Activated T-cell treated with anti-CD3 and anti-CD28 coated beads, Interleukin-2, amount 50 U/mL, for 48 hours (primary cell): ENCODE measurements around the gene ERBB4.
"Not testable (repeated sequence)": the region's sequence is repeated elsewhere in the genome, so short reads cannot be mapped to it uniquely, and the experiment has no call there.

Experiments
- DNase-seq, 2 experiments: peaks; one replicate each; pipeline ENCODE4 v3.0.0-alpha.2; 2020

Gene ERBB4

DNA sequence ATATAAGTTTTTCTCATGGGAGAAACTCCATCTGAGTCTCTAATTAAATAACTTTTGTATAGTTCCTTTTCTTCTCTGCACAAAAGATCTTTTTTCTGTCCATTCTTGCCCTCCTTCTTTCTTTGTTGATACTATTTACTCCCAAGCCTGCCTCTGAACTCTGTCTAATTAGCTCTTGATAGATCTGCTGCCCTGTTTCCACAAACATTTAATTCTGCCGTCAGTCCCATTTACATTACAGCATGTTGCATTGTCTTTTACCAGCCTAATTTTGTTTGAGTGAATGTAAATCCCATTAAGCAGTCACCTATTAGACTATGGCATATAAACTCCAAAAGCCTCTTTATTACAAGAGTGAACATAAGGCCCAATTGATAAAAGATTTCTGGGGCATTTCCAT lies 254.4 kb downstream of the ERBB4 start:
- no peak for DNase-seq

DNA sequence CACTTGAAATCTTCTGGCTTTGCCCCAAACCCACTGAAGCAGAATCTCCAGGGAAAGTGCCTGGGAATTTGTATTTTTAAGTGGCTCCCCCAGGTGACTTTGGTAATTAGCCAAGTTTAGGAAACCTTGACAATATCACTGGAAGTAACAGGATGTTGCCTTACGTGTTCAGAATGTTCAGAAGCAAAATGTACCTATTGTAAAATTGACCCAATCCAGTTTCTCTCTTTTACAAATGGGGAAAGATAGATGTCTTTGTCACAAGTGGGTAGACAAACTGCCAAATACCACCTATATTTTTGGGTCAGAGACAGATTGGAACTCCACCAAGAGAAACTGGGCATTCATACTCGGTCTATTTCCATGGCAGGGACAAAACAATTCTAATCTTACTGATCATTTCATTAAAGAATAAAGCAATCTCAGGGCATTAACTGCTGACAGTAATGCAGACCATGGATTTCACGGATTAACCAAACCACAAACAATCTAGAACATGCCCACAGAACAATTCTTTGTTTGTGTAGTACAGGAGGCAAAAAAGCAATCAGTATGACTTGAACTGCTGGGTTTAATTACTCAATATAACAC lies 255.8 kb downstream of the ERBB4 start:
- DNase-seq, result no peak

DNA sequence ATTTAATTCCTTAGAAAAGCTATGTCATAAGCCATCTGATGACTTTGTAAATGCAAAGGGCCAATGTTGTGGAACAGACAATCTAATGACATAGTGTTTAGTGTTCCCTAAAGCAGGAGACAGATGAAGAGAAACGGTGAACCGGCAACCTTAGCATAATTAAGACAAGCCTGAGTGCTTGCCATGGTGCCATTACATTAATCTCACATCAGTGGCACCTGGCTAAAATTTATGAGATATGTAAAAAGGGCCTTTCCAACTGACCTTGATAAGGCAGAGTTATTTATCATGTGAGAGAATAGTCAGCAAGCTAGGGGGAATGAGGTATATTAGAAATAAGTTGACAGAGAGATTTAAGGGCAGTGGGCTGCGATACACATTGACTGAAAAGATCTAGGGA lies 261.8 kb downstream of the ERBB4 start:
- no peak for DNase-seq

DNA sequence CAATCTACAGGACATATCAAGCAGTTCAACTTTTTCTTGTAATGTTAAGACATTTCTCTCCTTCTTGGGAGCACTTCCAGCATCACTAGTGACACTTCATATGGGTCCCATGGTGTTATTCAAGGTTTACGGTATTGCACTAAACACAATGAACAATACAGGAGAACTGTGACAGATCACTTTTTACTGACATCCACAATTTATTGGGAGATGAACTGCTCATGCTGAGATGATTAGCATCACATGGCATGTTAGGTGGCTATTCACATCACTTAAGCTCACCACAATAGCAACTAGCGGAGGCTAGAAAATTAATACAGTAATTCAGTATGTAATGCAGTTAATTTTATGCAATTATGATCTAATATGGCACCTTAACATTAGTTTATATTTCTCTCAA lies 264.4 kb downstream of the ERBB4 start:
- DNase-seq, result no peak

DNA sequence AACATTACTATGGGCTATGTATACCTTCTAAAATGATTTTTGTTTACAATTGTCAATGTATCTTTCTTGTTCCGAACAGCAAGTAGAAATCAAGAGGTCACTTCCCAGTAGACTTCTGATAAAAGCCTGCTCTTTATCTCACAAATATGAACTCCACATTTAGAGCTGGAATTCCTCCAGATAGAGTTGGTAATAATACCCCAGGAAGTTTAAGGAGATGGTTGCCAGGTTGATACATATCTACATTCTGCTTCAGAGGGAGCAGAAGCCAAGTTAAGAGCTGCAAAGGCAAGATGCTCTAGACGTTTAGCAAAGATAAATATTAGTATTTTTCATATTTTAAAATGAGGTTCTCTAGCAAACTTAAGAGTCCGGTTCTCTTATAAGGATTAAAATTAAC lies 267.0 kb downstream of the ERBB4 start:
- DNase-seq, result no peak

DNA sequence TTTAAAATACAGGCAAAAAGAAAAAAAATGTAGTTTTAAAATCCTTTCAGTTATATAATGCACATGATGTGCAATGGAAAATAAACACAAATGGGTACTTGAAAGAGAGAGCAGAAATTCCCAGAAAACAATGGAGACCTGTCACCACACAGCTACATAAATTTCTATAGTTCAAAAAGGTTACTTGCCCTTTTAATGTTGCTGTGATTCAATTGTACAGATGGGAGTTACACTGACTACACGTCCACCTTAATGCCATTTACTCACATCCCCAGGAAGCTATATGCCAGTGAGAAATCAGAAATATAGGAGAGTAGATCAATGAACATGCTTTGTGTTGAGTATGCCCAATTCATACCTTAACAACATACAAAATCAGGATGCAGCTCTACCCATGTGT lies 269.6 kb downstream of the ERBB4 start:
- no peak for DNase-seq

DNA sequence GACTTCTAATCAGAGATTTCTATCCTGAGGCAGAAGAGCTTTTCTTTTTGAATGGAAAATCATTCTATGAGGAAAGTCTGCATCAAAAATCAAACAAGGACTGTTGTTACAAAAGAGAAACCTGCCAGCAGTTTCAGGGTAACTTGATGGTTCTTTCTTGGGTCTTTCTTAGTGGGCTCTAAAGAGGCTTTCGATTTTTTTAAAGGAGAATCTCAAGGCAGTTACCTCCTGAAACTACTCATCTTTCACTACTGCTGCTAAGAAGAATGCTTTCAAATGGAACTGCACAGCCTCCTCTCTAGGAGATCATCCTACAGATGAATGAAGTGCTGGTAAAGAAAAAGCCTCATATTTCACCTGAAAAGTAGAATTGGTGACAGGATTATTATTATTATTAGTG lies 272.3 kb downstream of the ERBB4 start:
- DNase-seq, result no peak

DNA sequence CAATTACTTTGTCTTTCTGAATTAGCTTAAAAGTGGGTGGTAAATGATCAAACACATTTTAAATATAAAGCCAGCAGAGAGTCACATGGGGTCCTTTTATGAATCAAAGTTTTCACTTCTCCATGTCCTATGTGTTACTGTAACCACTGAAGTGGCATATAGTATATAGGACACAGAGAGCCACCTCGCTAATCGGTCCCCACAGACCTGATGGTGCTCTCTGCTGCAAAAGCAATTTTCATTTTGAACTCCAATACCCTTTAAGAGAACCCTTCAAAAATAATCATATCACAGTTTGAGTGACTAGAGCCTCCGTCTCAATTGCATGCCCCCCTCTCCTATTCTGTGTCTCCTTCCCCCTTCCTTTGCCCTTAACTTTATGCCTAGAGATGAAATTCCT lies 272.8 kb downstream of the ERBB4 start:
- no peak for DNase-seq

DNA sequence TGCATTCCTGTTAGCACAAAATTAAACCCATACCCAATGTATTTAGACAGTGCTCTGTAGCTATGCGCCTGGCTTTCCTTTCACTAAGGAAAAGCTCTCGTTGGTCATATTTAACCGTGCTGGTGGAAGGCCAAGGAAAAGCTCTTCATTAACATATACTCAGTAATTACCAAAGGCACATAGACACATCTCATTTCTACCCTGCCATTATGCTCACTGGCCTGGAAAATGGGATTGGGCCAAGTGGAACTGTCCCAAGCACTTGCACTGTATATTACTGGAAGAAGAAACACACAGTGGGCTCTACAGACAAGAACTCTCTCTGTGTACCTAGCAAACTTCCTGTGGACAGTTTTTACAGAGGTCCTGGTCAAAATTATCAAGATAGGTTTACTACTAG lies 274.4 kb downstream of the ERBB4 start:
- no peak for DNase-seq

DNA sequence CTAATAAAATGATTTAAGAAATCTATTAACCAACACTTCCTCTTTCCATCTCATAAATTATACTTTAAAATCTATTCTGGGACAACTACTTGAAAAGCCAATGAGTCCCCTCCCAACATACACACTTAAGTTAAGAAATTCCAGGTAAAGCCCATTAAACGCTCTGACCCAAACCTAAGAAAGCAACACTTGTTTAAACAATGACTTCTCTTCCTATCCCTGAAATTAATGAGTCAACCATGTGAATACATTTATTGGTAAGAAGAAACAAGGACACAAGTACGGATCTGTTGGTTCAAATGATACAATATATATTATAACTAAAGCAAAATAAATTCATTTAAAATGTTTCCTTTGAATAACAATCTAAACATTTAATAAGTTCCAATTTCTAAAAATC lies 279.4 kb downstream of the ERBB4 start:
- no peak for DNase-seq

DNA sequence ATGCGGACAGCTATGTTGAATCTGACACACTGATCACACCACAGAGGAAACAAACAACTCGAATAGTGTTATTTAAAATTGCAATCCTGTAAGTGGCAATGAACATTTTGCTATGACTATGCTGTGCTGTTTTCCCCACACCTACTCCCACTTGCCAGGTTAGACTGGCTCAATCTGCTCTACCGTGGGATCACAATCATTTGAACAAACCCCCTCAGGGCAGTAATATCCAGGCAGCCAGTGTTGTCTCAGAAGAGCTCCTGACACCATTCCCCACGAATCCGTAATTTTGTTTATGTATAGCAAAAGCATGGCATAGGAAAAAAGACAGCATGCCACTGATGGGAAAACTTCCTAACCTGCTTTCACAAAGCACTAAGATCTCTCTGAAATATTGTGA lies 284.3 kb downstream of the ERBB4 start:
- no peak for DNase-seq

DNA sequence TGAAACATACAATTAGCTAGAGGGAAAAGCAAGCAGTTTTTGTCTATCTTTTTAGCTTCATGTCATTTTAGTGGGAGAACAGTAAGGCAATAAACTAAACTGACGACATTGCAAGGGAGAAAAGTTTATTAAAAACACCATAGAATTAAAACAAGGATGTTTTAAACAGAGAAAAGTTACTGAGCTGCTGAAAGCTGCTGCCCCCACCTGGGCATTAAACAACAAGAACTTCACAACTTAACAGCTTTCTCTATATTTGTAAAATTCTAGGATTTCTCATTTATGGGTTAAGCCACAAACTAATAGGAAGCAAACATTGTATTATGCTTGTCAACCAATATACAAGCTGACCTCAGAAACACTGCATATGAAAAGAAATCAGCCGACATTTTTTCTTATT lies 289.2 kb downstream of the ERBB4 start:
- no peak for DNase-seq

DNA sequence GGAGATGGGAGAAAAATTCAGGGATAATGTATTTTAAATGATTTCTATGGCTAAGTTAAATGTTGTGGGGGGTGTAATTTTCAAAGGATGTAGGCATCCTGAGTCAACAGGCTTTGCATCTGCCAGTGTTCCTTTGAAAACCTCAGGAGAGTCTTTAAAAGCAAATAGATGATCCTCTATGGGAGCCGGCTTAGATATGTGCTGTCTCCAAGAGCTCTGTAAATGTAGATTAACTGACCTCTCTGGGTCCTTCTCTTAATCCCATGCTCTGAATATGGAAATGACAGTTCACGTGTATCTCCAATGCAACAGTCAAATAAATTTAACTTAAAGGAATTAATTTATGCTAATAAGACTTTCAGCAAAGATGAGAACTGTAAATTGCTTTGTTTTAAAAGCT lies 292.7 kb downstream of the ERBB4 start:
- DNase-seq, result no peak

DNA sequence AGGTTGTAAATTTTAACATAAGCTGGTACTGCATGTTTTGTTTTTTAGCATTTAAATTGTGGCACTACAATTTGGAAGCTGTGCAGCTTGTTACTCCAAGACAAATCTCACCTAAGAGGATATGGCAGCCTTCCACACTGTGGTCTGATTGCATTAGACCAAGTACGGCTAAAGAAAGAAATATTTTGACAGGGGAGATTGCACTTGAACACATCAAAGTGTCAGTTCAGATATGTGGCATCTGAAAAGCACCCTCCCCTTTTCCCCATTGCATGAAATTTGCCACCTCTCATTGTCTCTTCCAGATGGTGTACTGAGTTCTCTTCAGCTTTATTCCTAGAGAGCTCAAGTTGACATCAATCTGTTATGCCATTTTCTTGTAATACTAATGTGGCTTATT lies 295.9 kb downstream of the ERBB4 start:
- DNase-seq, result no peak

DNA sequence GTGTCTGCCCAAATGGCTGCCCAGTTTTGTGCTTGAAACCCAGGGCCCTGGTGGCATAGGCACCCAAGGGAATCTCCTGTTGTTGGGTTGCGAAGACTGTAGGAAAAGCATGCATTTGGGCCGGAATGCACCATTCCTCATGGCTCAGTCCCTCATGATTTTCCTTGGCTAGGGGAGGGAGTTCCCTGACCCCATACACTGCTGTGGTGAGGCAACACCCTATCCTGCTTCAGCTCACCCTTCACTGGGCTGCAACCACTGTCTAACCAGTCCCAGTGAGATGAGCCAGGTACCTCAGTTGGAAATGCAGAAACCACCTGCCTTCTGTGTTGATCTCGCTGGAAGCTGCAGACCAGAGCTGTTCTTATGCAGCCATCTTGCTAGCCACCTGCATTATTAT lies 300.4 kb downstream of the ERBB4 start:
- DNase-seq, result not testable (repeated sequence)

DNA sequence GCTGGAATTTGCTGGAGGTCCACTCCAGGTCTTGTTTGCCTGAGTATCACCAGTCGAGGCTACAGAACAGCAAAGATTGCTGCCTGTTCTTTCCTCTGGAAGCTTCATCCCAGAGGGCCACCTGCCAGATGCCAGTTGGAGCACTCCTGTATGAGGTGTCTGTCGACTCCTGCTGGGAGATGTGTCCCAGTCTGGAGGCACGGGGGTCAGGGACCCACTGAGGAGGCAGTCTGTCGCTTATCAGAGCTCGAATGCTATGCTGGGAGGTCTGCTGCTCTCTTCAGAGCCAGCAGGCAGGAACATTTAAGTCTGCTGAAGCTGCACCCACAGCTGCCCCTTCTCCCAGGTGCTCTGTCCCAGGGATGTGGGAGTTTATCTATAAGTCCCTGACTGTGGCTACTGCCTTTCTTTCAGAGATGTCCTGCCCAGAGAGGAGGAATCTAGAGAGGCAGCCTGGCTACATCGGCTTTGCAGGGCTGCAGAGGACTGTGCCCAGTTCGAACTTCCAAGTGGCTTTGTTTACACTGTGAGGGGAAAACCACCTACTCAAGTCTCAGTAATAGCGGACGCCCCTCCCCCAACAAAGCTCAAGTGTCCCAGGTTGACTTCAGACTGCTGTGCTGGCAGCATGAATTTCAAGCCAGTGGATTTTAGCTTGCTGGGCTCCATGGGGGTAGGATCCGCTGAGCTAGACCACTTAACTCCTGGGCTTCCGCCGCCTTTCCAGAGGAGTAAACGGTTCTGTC lies 301.1 kb downstream of the ERBB4 start:
- DNase-seq, result no peak

DNA sequence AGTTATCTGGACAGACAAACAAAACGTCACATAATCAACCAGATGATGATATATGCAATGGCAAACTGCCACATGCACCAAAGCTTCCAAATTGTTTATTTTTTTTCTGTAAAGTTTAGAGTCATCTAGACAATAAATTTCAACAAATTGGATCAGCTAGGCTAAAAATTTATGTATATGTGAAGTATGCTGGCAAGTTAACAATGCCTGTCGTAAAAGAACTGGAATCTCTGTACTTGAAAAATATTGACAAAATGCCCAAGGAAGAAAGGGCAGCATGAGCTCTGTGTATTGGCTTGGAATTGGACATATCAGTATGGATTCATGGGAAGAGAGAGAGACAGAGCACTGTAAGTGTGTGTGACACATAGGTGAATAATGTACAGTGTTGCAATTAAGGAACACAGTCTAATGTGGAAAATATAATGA lies 309.8 kb downstream of the ERBB4 start:
- no peak for DNase-seq

DNA sequence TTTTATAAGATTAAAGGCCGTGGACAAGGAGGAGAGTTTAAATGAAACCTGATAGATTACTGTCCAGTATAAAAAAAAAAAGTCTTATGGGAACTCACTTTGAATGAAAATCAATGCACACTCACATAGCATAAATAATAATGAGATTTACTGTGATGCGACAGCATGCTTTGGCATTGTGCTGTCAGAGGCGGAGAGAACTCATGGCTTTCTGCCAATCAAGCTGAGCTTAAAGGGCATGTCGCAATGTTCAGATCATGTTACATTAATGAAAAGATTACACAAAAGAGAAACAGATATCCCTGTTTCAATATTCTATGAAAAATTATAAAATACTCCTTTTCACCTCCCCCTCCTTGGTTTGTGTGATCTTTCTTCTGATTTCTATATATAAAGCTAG lies 310.8 kb downstream of the ERBB4 start:
- DNase-seq, result no peak

DNA sequence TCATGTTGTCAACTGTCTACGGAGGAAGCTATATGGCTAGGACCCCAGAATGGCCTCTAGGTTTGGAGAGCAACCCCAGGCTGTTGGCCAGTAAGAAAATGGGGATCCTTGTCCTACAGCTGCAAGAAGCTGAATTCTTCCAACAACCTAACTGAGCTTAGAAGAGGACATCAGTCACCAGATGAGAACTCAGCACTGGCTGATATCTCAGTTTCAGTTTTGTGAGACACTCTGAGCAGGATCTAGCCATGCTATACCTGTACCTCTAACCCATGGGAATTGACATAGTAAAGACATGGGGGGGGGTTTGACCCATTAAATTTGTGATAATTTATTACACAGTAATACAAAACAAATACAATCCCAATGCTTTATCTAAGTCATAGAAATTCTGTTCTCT lies 312.5 kb downstream of the ERBB4 start:
- DNase-seq, result no peak

DNA sequence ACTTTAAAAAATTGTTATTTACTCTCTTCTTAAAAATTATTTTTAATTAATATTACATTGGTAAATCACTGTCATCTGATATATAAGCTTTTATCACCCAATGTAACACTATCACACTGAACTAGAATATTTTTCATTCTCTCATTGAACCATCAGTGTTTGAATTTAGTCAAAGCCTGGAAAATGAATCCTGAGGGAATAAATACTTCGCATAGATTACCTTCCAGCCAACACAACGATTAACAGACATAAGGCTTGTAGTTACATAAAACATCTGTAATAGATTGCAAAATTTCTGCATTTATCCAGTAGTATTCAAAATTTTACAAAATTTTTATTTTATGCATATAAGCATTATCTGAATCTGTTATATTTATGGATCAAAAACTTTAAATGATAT lies 314.9 kb downstream of the ERBB4 start:
- no peak for DNase-seq

DNA sequence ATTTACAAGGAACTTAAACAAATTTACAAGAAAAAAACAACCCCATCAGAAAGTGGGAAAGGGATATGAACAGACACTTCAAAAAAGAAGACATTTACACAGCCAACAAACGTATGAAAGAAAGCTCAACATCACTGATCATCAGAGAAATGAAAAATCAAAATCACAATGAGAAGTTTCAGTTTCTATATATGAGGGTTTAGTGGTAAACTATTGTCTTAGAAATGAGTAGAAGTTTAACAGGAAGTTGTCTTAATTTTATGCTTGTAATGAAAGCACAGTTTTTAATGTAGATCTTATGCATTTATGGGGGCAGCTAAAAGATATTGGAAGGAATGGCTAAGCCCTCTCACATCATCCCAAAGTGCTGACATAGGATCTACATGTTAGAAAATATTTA lies 325.4 kb downstream of the ERBB4 start:
- no peak for DNase-seq

DNA sequence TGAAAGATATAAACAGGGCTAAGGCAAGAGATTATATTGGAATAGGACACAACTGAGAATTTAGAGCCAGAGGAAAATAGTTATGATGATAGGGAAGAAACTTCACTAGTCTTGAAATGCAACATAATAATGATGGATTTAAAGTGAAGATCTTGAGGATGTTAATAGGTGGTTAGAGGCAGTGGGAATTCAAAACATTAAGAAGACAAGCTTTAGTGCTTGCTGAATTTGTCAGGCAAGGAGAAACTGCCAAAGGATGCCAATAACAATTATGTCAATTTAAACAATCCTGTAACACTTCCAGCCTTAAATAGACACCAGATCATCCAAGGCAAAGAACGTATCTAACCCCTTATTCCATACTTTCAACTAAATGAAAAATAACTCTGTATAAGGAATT lies 330.1 kb downstream of the ERBB4 start:
- no peak for DNase-seq

DNA sequence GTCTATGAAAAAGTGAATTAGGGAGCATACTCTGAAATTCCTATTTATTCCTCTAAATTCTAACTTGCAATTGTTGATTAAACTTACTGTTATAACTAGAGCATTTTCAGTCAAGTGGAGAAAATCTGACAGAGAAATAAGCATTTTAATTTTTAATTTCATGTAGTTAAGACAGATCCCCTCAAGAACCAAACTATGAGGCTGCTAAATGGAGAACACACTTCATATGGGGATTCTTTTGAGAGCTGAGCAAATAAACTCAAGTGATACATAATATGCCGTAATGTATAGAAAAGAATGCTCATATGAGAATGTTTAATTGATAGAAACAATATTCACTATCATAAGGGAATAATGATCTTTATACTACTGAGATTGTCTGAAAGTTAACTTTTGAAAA lies 340.8 kb downstream of the ERBB4 start:
- DNase-seq, result no peak

DNA sequence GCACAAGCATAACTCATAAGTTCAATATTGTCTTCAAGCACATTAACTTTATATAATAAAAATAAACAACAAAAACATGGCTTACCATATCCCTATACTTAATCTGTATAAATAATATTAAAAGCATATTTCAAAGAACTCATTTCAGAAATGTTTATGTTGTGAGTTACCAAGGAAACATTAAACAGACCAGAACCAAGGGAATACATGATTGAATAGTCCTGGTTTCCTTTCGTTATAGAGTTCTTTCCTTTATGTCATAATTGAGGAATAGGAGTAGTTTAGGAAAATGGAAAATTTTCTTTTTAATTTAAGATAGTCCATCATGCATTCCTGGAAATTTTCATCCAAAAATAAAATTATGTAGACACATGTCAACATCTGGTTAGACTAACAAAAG lies 343.0 kb downstream of the ERBB4 start:
- no peak for DNase-seq

DNA sequence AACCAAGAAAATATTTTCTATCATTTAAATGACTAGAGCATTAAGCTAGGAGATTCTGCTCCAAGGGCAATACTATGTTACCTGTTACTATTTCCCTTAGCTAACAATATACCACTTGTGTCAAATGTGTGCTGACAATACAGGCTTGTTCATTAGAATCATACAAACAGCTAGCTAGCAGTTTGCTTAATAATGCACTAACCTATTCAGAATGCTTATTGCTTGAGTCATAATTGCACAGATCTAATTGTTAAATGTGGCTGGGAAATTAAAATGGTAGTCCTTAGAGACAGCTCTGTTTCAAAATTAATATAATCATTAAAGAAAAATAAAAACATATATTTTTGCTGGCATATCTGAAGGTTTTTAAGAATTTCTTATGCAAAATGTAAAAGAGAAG lies 344.2 kb downstream of the ERBB4 start:
- DNase-seq, result no peak
